Peyer's patch (tissue), 4 donors: Measurements from ENCODE around the gene PTGIR. TPM values are rescaled to one million over a fixed set of nuclear protein-coding genes. Genes with fewer than 3 reads are reported as not detected.

Experiments used
- DNase-seq, 3 donors: peaks; one replicate each; pipeline ENCODE4 v3.0.0-alpha.2; 2017 to 2019
- H3K27ac ChIP-seq, 4 donors: fragments of 200-600 bp; sonication (generic); one replicate each; pipeline ENCODE4 v1.5.1; 2016 to 2019
- H3K27me3 ChIP-seq, 2 donors: fragments of 200-600 bp; sonication (generic); one replicate each; pipeline ENCODE4 v1.5.1; 2019
- H3K36me3 ChIP-seq, 3 donors: fragments of 200-600 bp; sonication (generic); one replicate each; pipeline ENCODE4 v1.5.1; 2016 to 2019
- H3K4me1 ChIP-seq, 4 donors: fragments of 200-600 bp; sonication (generic); one replicate each; pipeline ENCODE4 v1.5.1; 2016 to 2019
- H3K4me3 ChIP-seq, 4 donors: fragments of 200-600 bp; sonication (generic); 1 replicate in 3 of 4; 2 replicates in 1 of 4; pipeline ENCODE4 v1.5.1; 2016 to 2019; ENCODE audit warnings: mild to moderate bottlenecking in 1 of 4
- H3K9me3 ChIP-seq, 4 donors: fragments of 200-600 bp; sonication (generic); one replicate each; pipeline ENCODE4 v1.5.1; 2016 to 2019; ENCODE audit warnings: mild to moderate bottlenecking in 1 of 4
- CTCF ChIP-seq, 6 experiments: fragments of 450-650 bp in 4 of 6; fragments of 200-600 bp in 2 of 6; sonication (generic) in 1 of 6; IDR thresholded peaks; one replicate each; pipeline ENCODE4 v1.5.1; 2017 to 2019; ENCODE audit warnings: antibody characterized with exemption in 6 of 6, mild to moderate bottlenecking in 3 of 6, moderate library complexity in 1 of 6
- POLR2A ChIP-seq, 2 donors: fragments of 450-650 bp; IDR thresholded peaks; one replicate each; pipeline ENCODE4 v1.5.1; 2017; ENCODE audit warnings: antibody characterized with exemption in 2 of 2, mild to moderate bottlenecking in 2 of 2, moderate library complexity in 2 of 2
- total RNA-seq, 4 donors: library from RNA; depleted of rRNA; stranded (reverse); fragments of >200 nt; gene quantifications; one replicate each; pipeline ENCODE4 v1.1.0, GENCODE V29; 2016

The PTGIR gene
- total RNA-seq, 4 donors from 2014 or later = 3.4 to 5.8 TPM; not detected in 2

DNA sequence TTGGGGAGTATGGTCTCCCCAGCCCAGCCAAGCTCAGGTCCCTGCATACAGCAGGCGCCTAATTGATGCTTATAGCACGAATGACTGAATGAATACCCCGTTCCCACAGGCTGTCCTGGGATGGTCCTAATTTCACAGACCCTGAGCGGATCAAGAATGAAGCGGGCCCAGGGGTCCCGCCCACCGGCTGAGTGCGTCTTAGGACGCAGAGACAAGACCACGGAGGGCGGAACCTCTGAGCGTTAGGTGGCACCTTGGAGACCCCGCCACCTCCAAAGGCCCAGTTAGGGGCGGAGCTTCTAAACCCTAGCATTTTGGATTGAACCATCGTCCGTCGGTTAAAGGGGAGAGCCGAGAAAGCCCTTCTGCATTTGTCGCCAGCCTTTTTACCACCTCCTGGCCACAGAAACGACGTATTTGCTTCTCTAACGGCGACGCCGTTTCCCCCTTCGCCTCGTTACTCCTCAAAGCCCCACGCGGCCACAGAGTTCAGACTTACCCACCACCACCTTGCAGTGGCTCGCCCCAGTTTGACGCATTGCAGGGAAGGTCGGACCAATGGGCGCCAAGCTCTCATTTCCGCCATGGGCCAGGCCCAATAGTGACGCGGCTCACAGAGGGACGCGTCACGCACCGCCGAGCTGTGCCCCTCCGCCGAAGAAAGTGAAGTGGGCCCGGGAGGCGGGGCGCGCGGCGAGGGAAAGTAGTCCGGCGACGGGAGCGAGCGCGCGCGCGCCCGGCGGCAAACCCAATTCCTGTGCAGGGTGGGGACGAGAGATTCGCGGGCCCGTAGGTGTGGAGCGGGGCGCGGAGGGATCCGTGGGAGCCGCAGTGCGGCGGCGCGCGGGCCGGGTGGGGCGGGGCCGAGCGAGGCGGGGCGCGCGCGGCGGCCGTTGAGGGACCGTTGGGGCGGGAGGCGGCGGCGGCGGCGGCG is 24.2 kb downstream of the PTGIR start:
- H3K9me3 ChIP-seq = no peaks in the 10 kb centered on the region

GRCh38 chr19:46599716-46600373 is 25.0 kb downstream of the PTGIR start:
- peak in 1 of 3 donors; percentile 15 for DNase-seq
- peak overlapping the region; percentile 82 to 100 (median 99) for H3K4me3 ChIP-seq
- H3K4me1 ChIP-seq = peaks cover 0 to 27% (median 5%) of the 10 kb centered on the region in 4 donors
- TF ChIP-seq POLR2A (IDR thresholded peaks at IDR 0.05) (no peak), CTCF (IDR thresholded peaks at IDR 0.05) (no peak)
- no peaks in the 10 kb centered on the region for H3K27me3 ChIP-seq
- no peaks in the 10 kb centered on the region for H3K36me3 ChIP-seq
- peak overlapping the region; percentile 89 to 97 (median 94) for H3K27ac ChIP-seq
- no peaks in the 10 kb centered on the region for H3K9me3 ChIP-seq

More for the DNA sequence above, 24.2 kb downstream of the PTGIR start:
- Histone ChIP-seq H3K27ac (peak overlapping the region; percentile 89 to 97 (median 94)), H3K4me1 (peaks cover 0 to 30% (median 5%) of the 10 kb centered on the region in 4 donors), H3K4me3 (peak overlapping the region; percentile 82 to 100 (median 99)), H3K27me3 (no peaks in the 10 kb centered on the region), H3K36me3 (peaks cover 0 to 4% (median 0%) of the 10 kb centered on the region in 3 donors)
- DNase-seq = peak; percentile 95 to 99 (median 99)
- TF ChIP-seq POLR2A (IDR thresholded peaks at IDR 0.05) (peak; percentile 55 to 74), CTCF (IDR thresholded peaks at IDR 0.05) (no peak)

- H3K27me3 ChIP-seq = no peaks in the 10 kb centered on the region
- H3K27ac ChIP-seq = no peak overlapping the region
- TF ChIP-seq POLR2A (IDR thresholded peaks at IDR 0.05) = no peak
- TF ChIP-seq CTCF (IDR thresholded peaks at IDR 0.05) = no peak
- H3K4me3 ChIP-seq = no peak overlapping the region
- no peak for DNase-seq
- no peaks in the 10 kb centered on the region for H3K36me3 ChIP-seq
- peaks cover 0 to 13% (median 3%) of the 10 kb centered on the region in 4 donors for H3K4me1 ChIP-seq
- no peaks in the 10 kb centered on the region for H3K9me3 ChIP-seq
Measured at GRCh38 chr19:46598372-46598917, 26.4 kb downstream of the PTGIR start.

DNA sequence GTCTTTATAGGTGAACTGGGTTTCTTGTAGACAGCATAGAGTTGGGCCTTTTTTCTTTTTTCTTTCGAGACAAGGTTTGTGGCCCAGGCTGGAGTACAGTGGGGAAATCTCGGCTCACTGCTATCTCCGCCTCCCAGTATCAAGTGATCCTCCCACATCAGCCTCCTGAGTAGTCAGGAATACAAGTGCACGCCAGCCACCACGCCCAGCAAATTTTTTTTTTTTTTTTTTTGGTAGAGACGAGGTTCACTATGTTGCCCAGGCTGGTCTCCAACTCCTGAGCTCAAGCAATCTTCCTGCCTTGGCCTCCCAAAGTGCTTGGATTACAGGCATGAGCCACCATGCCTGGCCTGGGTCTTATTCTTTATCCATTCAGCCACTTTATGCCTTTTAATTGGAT is 28.9 kb downstream of the PTGIR start:
- no peaks in the 10 kb centered on the region for H3K4me1 ChIP-seq
- H3K27ac ChIP-seq = no peak overlapping the region
- H3K27me3 ChIP-seq = no peaks in the 10 kb centered on the region
- TF ChIP-seq POLR2A (IDR thresholded peaks at IDR 0.05) = no peak
- TF ChIP-seq CTCF (IDR thresholded peaks at IDR 0.05) = no peak
- H3K36me3 ChIP-seq = no peaks in the 10 kb centered on the region
- no peak for DNase-seq
- no peaks in the 10 kb centered on the region for H3K9me3 ChIP-seq
- no peak overlapping the region for H3K4me3 ChIP-seq

DNA sequence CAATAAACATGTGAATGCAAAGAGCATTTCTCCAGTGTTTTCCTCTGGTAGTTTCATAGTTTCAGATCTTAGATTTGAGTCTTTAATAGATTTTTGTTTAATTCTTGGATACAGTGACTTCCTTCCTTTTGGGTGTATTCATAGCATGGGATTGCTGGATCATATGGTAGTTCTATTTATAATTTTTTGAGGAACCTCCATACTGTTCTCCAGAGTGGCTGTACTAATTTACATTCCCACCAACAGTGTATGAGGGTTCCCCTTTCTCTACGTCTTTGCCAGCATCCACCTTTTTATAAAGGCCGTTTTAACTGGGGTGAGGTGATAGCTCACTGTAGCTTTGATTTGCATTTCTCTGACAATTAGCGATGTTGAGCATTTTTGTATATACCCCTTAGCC is 33.0 kb downstream of the PTGIR start:
- no peaks in the 10 kb centered on the region for H3K36me3 ChIP-seq
- no peak overlapping the region for H3K4me3 ChIP-seq
- no peaks in the 10 kb centered on the region for H3K9me3 ChIP-seq
- no peaks in the 10 kb centered on the region for H3K4me1 ChIP-seq
- H3K27ac ChIP-seq = no peak overlapping the region
- TF ChIP-seq CTCF (IDR thresholded peaks at IDR 0.05) (no peak), POLR2A (IDR thresholded peaks at IDR 0.05) (no peak)
- no peaks in the 10 kb centered on the region for H3K27me3 ChIP-seq
- no peak for DNase-seq
